HepG2 (cell line): ENCODE data around the gene FAM53B. TPM values are rescaled to one million over a fixed set of nuclear protein-coding genes. Genes with fewer than 3 reads are reported as not detected.

Experiments used
- BRD4 ChIP-seq: sonication (generic); formaldehyde crosslinking; IDR thresholded peaks from 2 replicates; pipeline ENCODE4 v1.4.0; 2020; ENCODE audit warnings: missing genetic modification reagents
- ELF4 ChIP-seq: sonication (generic); formaldehyde crosslinking; IDR thresholded peaks from 2 replicates; pipeline ENCODE4 v1.5.0; 2020; ENCODE audit warnings: missing genetic modification reagents, mild to moderate bottlenecking, moderate library complexity, borderline replicate concordance
- GZF1 ChIP-seq: sonication (generic); formaldehyde crosslinking; IDR thresholded peaks from 2 replicates; pipeline ENCODE4 v1.5.1; 2020; ENCODE audit warnings: mild to moderate bottlenecking, missing genetic modification reagents
- KDM2A ChIP-seq: sonication (generic); formaldehyde crosslinking; IDR thresholded peaks from 2 replicates; pipeline ENCODE4 v1.4.0; 2020; ENCODE audit warnings: low read depth, missing genetic modification reagents, borderline replicate concordance
- KLF9 ChIP-seq: IDR thresholded peaks from 2 replicates; pipeline ENCODE4 v1.6.1; 2016; ENCODE audit warnings: low read depth
- MIER2 ChIP-seq: IDR thresholded peaks from 2 replicates; pipeline ENCODE4 v1.6.1; 2016; ENCODE audit warnings: missing biosample characterization, missing genetic modification reagents
- MTA3 ChIP-seq: sonication (generic); formaldehyde crosslinking; IDR thresholded peaks from 2 replicates; pipeline ENCODE4 v1.4.0; 2020; ENCODE audit warnings: missing genetic modification reagents
- NPAS2 ChIP-seq: sonication (generic); formaldehyde crosslinking; IDR thresholded peaks from 2 replicates; pipeline ENCODE4 v1.8.0; 2022; ENCODE audit warnings: mild to moderate bottlenecking, missing genetic modification reagents, borderline replicate concordance
- RBFOX2 ChIP-seq: fragments of 200-400 bp; formaldehyde crosslinking; IDR thresholded peaks from 2 replicates; pipeline ENCODE4 v1.6.1; 2017; ENCODE audit warnings: low read depth, mild to moderate bottlenecking, low read length
- RBM22 ChIP-seq: fragments of 200-400 bp; formaldehyde crosslinking; optimal IDR thresholded peaks from 2 replicates; pipeline ENCODE3; 2017; ENCODE audit warnings: mild to moderate bottlenecking, low read length, moderate library complexity
- SOX6 ChIP-seq, 2 experiments: fragments of 450-650 bp in 1 of 2; sonication (generic) in 1 of 2; formaldehyde crosslinking in 1 of 2; IDR thresholded peaks; 2 replicates each; pipeline versions ENCODE4 v1.4.0 to v1.6.1; 2017 to 2020; ENCODE audit warnings: antibody characterized with exemption in 1 of 2, mild to moderate bottlenecking in 1 of 2, missing genetic modification reagents in 1 of 2
- TEAD2 ChIP-seq: sonication (generic); formaldehyde crosslinking; IDR thresholded peaks from 2 replicates; pipeline ENCODE4 v1.9.0; 2021; ENCODE audit warnings: missing genetic modification reagents
- ZNF225 ChIP-seq: sonication (generic); formaldehyde crosslinking; IDR thresholded peaks from 2 replicates; pipeline ENCODE4 v1.4.0; 2020; ENCODE audit warnings: mild to moderate bottlenecking, missing genetic modification reagents
- ZNF782 ChIP-seq: sonication (generic); formaldehyde crosslinking; IDR thresholded peaks from 2 replicates; pipeline ENCODE4 v1.4.0; 2020; ENCODE audit warnings: missing genetic modification reagents, mild to moderate bottlenecking, borderline replicate concordance
- ZNF788 ChIP-seq: sonication (generic); formaldehyde crosslinking; IDR thresholded peaks from 2 replicates; pipeline ENCODE4 v1.5.0; 2020; ENCODE audit warnings: mild to moderate bottlenecking, missing genetic modification reagents, borderline replicate concordance
- ZSCAN12 ChIP-seq: sonication (generic); formaldehyde crosslinking; IDR thresholded peaks from 2 replicates; pipeline ENCODE4 v1.9.0; 2021; ENCODE audit warnings: mild to moderate bottlenecking, missing genetic modification reagents
- polyA plus RNA-seq, 8 experiments: library from polyadenylated mRNA; depleted of rRNA in 3 of 8; stranded (reverse) in 7 of 8; unstranded in 1 of 8; fragments of >200 nt; fragmentation: Illumina TruSeq in 4 of 8; extraction: Trizol in 4 of 8; gene quantifications; 2 replicates each; pipeline versions ENCODE4 v1.2.1 to v1.2.3, GENCODE V29; 2011 to 2016; ENCODE audit warnings: low read depth in 4 of 8, missing spikeins in 1 of 8, mixed read lengths in 1 of 8; ENCODE audit not compliant: insufficient read depth in 1 of 8
- total RNA-seq, 5 experiments: library from RNA; depleted of rRNA; stranded (reverse); fragments of >200 nt; fragmentation: Illumina TruSeq; extraction: Trizol; gene quantifications; 2 replicates each; pipeline ENCODE4 v1.2.3, GENCODE V29; 2016; ENCODE audit warnings: low read depth in 1 of 5
- TF ChIP-seq, protein P1 (sequence below): sonication (generic); formaldehyde crosslinking; IDR thresholded peaks from 2 replicates; pipeline ENCODE4 v1.4.0; 2020; ENCODE audit warnings: mild to moderate bottlenecking, missing genetic modification reagents, borderline replicate concordance
- TF ChIP-seq, protein P2 (sequence below): sonication (generic); formaldehyde crosslinking; IDR thresholded peaks from 2 replicates; pipeline ENCODE4 v1.9.0; 2021; ENCODE audit warnings: missing genetic modification reagents, borderline replicate concordance
- TF ChIP-seq, protein P3 (sequence below): IDR thresholded peaks from 2 replicates; pipeline ENCODE4 v1.6.1; 2016; ENCODE audit warnings: low read depth, control low read depth
- TF ChIP-seq, protein P4 (sequence below): sonication (generic); formaldehyde crosslinking; IDR thresholded peaks from 2 replicates; pipeline ENCODE4 v1.9.0; 2021; ENCODE audit warnings: missing genetic modification reagents, borderline replicate concordance
- TF ChIP-seq, protein P5 (sequence below): IDR thresholded peaks from 2 replicates; pipeline ENCODE4 v1.6.1; 2012; ENCODE audit warnings: low read depth, low read length, improper control_type of control experiment

The FAM53B gene
- total and polyA plus RNA-seq, 2 of the 13 experiments (the other 11 are each of a cell fraction or from before 2014, with no cell fraction given): 6.4 to 19.3 TPM

DNA sequence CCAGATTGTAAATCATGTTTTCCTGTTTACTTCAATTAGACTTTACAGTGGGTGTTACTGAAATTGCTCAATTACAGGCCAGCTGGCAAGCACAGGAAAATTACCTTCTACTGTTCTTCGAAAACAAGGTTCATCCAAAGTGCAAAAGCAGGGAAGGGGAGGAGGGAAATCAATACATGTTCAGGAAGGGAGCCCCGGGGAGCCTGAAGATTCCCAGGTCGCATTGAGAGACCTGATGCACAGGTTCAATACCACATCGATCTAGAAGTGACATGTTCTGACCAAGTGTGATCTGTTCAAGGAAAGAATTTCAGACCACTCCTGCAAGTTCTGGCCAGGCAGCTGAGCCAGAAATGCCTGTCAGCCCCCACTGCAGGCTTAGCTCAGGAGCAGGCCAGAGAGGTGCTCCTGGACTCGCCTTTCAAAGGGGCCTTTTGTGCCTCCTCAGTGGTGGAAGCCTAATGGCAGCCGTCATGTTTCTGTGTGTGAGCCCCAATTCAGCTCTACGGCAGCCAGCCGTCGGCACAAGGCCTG lies 35.9 kb downstream of the FAM53B start (continued):
- no peak for TF ChIP-seq RBFOX2
- TF ChIP-seq ZNF788: no peak
- TF ChIP-seq, protein P1, sequence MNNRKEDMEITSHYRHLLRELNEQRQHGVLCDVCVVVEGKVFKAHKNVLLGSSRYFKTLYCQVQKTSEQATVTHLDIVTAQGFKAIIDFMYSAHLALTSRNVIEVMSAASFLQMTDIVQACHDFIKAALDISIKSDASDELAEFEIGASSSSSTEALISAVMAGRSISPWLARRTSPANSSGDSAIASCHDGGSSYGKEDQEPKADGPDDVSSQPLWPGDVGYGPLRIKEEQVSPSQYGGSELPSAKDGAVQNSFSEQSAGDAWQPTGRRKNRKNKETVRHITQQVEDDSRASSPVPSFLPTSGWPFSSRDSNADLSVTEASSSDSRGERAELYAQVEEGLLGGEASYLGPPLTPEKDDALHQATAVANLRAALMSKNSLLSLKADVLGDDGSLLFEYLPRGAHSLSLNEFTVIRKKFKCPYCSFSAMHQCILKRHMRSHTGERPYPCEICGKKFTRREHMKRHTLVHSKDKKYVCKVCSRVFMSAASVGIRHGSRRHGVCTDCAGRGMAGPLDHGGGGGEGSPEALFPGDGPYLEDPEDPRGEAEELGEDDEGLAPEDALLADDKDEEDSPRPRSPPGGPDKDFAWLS: no peak
- no peak for TF ChIP-seq MTA3 (CRISPR knock-in tag)
- no peak for TF ChIP-seq SOX6 (IDR thresholded peaks at IDR 0.05)
- peak; percentile 83 for TF ChIP-seq SOX6 (CRISPR knock-in tag; IDR thresholded peaks at IDR 0.05)
- TF ChIP-seq, protein P2, sequence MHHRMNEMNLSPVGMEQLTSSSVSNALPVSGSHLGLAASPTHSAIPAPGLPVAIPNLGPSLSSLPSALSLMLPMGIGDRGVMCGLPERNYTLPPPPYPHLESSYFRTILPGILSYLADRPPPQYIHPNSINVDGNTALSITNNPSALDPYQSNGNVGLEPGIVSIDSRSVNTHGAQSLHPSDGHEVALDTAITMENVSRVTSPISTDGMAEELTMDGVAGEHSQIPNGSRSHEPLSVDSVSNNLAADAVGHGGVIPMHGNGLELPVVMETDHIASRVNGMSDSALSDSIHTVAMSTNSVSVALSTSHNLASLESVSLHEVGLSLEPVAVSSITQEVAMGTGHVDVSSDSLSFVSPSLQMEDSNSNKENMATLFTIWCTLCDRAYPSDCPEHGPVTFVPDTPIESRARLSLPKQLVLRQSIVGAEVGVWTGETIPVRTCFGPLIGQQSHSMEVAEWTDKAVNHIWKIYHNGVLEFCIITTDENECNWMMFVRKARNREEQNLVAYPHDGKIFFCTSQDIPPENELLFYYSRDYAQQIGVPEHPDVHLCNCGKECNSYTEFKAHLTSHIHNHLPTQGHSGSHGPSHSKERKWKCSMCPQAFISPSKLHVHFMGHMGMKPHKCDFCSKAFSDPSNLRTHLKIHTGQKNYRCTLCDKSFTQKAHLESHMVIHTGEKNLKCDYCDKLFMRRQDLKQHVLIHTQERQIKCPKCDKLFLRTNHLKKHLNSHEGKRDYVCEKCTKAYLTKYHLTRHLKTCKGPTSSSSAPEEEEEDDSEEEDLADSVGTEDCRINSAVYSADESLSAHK: no peak
- TF ChIP-seq, protein P3, sequence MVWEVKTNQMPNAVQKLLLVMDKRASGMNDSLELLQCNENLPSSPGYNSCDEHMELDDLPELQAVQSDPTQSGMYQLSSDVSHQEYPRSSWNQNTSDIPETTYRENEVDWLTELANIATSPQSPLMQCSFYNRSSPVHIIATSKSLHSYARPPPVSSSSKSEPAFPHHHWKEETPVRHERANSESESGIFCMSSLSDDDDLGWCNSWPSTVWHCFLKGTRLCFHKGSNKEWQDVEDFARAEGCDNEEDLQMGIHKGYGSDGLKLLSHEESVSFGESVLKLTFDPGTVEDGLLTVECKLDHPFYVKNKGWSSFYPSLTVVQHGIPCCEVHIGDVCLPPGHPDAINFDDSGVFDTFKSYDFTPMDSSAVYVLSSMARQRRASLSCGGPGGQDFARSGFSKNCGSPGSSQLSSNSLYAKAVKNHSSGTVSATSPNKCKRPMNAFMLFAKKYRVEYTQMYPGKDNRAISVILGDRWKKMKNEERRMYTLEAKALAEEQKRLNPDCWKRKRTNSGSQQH: 0 out of 2 replicates have a peak, but pooled peaks have one; percentile 39
- no peak for TF ChIP-seq ZSCAN12 (CRISPR knock-in tag)
- TF ChIP-seq, protein P4, sequence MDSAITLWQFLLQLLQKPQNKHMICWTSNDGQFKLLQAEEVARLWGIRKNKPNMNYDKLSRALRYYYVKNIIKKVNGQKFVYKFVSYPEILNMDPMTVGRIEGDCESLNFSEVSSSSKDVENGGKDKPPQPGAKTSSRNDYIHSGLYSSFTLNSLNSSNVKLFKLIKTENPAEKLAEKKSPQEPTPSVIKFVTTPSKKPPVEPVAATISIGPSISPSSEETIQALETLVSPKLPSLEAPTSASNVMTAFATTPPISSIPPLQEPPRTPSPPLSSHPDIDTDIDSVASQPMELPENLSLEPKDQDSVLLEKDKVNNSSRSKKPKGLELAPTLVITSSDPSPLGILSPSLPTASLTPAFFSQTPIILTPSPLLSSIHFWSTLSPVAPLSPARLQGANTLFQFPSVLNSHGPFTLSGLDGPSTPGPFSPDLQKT (CRISPR knock-in tag): no peak
- no peak for TF ChIP-seq KLF9
- TF ChIP-seq ZNF225 (CRISPR knock-in tag): no peak
- no peak for TF ChIP-seq KDM2A (CRISPR knock-in tag)
- TF ChIP-seq RBM22: no peak
- TF ChIP-seq TEAD2 (CRISPR knock-in tag): no peak
- no peak for TF ChIP-seq GZF1 (CRISPR knock-in tag)
- TF ChIP-seq NPAS2 (CRISPR knock-in tag): no peak
- no peak for TF ChIP-seq BRD4
- no peak for TF ChIP-seq ELF4
- TF ChIP-seq MIER2 (CRISPR knock-in tag): no peak
- no peak for TF ChIP-seq ZNF782
- TF ChIP-seq, protein P5, sequence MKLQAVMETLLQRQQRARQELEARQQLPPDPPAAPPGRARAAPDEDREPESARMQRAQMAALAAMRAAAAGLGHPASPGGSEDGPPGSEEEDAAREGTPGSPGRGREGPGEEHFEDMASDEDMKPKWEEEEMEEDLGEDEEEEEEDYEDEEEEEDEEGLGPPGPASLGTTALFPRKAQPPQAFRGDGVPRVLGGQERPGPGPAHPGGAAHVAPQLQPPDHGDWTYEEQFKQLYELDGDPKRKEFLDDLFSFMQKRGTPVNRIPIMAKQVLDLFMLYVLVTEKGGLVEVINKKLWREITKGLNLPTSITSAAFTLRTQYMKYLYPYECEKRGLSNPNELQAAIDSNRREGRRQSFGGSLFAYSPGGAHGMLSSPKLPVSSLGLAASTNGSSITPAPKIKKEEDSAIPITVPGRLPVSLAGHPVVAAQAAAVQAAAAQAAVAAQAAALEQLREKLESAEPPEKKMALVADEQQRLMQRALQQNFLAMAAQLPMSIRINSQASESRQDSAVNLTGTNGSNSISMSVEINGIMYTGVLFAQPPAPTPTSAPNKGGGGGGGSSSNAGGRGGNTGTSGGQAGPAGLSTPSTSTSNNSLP: no peak
